ENCODE measurements around the gene HLX.

The HLX gene

DNA sequence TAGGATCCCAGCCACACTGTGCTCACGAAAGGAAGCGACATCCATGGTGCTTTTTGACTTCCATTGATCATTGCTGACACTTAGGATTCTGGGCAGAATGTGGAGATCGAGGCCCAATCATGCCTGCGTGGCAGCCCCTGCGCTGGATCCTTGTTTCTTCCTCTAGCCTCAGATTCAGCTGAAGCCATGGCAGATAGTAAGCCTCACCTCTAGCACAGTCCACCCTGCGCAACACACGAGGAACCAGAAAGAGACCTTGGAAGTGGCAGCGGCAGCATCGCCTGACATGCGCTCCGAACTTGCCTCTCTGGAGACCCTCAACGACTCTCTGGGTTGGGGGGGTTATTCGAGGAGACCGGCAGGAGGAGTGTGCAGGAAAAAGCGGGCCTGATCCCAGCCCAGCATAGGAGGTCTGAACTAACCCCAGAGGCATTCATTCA is 10.6 kb downstream of the HLX start:
- DNase-seq: no peak
- H4K20me1 ChIP-seq (ENCODE audit: insufficient read depth, low read length): no peaks in the 10 kb centered on the region
- H3K27me3 ChIP-seq (replicated peaks; ENCODE audit: insufficient read depth, low read length): no peaks in the 10 kb centered on the region
- no peaks in the 10 kb centered on the region for H3K9me2 ChIP-seq (replicated peaks; ENCODE audit: insufficient read depth, low read length)
- no peak overlapping the region for H3K27ac ChIP-seq (ENCODE audit: low read length)
- H2AFZ ChIP-seq (ENCODE audit: low read length): no peak overlapping the region
- TF ChIP-seq, protein P1, sequence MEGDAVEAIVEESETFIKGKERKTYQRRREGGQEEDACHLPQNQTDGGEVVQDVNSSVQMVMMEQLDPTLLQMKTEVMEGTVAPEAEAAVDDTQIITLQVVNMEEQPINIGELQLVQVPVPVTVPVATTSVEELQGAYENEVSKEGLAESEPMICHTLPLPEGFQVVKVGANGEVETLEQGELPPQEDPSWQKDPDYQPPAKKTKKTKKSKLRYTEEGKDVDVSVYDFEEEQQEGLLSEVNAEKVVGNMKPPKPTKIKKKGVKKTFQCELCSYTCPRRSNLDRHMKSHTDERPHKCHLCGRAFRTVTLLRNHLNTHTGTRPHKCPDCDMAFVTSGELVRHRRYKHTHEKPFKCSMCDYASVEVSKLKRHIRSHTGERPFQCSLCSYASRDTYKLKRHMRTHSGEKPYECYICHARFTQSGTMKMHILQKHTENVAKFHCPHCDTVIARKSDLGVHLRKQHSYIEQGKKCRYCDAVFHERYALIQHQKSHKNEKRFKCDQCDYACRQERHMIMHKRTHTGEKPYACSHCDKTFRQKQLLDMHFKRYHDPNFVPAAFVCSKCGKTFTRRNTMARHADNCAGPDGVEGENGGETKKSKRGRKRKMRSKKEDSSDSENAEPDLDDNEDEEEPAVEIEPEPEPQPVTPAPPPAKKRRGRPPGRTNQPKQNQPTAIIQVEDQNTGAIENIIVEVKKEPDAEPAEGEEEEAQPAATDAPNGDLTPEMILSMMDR (IDR thresholded peaks at IDR 0.05; ENCODE audit: low read length): no peak
- TF ChIP-seq EZH2 (optimal IDR thresholded peaks at IDR 0.05; ENCODE audit: low read depth, low read length) (no peak), EZH2phosphoT487 (IDR thresholded peaks at IDR 0.05; ENCODE audit: low read length) (no peak)
- no peaks in the 10 kb centered on the region for H3K4me1 ChIP-seq (ENCODE audit: low read length)
- no peaks in the 10 kb centered on the region for H3K79me2 ChIP-seq (ENCODE audit: low read length)
- H3K36me3 ChIP-seq (replicated peaks; ENCODE audit: insufficient read depth, low read length): no peaks in the 10 kb centered on the region
- no peak overlapping the region for H3K4me2 ChIP-seq (ENCODE audit: low read depth, low read length)
- no peak overlapping the region for H3K4me3 ChIP-seq (ENCODE audit: low read length)
- H3K9ac ChIP-seq (ENCODE audit: low read length): no peak overlapping the region
- H3K9me3 ChIP-seq (replicated peaks; ENCODE audit: insufficient read depth, low read length): no peaks in the 10 kb centered on the region
- no peaks in the 10 kb centered on the region for H3F3A ChIP-seq (ENCODE audit: insufficient read depth, low read length)

DNA sequence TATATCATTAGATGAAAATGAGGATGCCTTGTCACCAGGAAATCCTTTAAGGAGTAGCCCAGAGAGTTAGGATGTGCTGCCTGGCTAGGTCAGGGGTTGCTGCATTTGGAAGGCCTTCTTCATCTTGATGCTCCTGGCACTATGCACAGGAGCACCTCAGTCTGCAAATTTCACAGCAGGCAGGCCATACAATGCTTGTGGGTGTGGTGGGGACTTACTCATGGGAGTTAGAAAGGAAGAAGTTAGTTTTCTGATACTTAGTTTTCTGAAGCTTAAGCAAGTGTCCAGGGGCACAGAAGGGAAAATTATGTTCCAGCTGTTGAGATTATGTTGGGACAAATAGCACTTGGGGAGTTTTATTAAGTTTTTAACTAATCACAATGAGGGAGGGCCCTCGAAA is 11.4 kb downstream of the HLX start:
- H3K27ac ChIP-seq (ENCODE audit: low read length): no peak overlapping the region
- no peaks in the 10 kb centered on the region for H3K27me3 ChIP-seq (replicated peaks; ENCODE audit: insufficient read depth, low read length)
- no peaks in the 10 kb centered on the region for H3K9me2 ChIP-seq (replicated peaks; ENCODE audit: insufficient read depth, low read length)
- no peaks in the 10 kb centered on the region for H3F3A ChIP-seq (ENCODE audit: insufficient read depth, low read length)
- H3K4me3 ChIP-seq (ENCODE audit: low read length): no peak overlapping the region
- no peaks in the 10 kb centered on the region for H3K9me3 ChIP-seq (replicated peaks; ENCODE audit: insufficient read depth, low read length)
- no peak overlapping the region for H3K4me2 ChIP-seq (ENCODE audit: low read depth, low read length)
- H3K9ac ChIP-seq (ENCODE audit: low read length): no peak overlapping the region
- no peaks in the 10 kb centered on the region for H3K4me1 ChIP-seq (ENCODE audit: low read length)
- no peaks in the 10 kb centered on the region for H3K79me2 ChIP-seq (ENCODE audit: low read length)
- no peaks in the 10 kb centered on the region for H4K20me1 ChIP-seq (ENCODE audit: insufficient read depth, low read length)
- TF ChIP-seq, protein P1 (IDR thresholded peaks at IDR 0.05; ENCODE audit: low read length): no peak
- TF ChIP-seq EZH2phosphoT487 (IDR thresholded peaks at IDR 0.05; ENCODE audit: low read length) (no peak), EZH2 (optimal IDR thresholded peaks at IDR 0.05; ENCODE audit: low read depth, low read length) (no peak)
- H2AFZ ChIP-seq (ENCODE audit: low read length): no peak overlapping the region
- H3K36me3 ChIP-seq (replicated peaks; ENCODE audit: insufficient read depth, low read length): no peaks in the 10 kb centered on the region
- no peak for DNase-seq

DNA sequence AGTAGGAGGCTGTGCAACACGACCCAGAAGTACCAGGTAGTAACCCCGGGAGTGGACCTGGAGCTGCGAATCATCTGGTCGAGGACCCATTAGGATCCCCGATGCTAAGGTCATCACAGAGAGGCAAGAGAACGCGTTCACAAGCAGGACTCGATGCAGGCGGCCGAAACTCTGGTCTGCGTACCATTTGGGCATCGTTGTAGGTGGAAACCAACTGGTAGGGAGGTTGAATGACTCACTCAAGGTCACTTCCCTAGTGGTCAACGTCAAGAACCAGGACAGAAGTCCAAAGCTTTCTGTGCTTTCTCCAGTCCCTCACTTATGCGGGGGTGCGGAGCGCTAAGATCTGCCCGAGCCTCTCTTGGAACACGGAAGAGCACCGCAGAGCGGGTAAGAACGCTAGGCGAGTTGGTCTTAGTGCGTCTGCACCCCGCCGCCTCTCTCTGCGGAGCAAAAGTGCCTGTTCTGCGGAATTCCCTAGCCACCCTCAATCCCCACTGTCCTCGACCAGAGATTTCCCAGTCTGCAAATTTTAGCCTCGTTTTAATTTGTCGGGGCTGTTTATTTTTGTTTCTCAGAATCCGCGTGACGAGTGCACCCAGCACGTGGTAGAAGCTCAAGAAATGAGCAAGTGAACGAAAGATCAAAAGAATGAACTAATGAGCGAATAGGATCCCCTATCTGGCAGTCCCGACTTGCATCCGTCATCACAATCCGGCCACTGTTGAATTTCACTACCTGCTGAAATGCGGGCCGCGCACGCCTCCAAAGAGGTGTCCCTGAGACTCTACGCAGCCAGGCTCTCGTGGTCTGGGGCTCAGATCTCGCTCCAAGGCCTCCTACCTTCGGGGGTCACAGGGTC is 12.2 kb downstream of the HLX start:
- H3K9me2 ChIP-seq (replicated peaks; ENCODE audit: insufficient read depth, low read length): no peaks in the 10 kb centered on the region
- H3K4me3 ChIP-seq (ENCODE audit: low read length): no peak overlapping the region
- no peaks in the 10 kb centered on the region for H3K4me1 ChIP-seq (ENCODE audit: low read length)
- no peaks in the 10 kb centered on the region for H3K36me3 ChIP-seq (replicated peaks; ENCODE audit: insufficient read depth, low read length)
- no peak overlapping the region for H3K27ac ChIP-seq (ENCODE audit: low read length)
- no peaks in the 10 kb centered on the region for H3K27me3 ChIP-seq (replicated peaks; ENCODE audit: insufficient read depth, low read length)
- H4K20me1 ChIP-seq (ENCODE audit: insufficient read depth, low read length): no peaks in the 10 kb centered on the region
- H3K9me3 ChIP-seq (replicated peaks; ENCODE audit: insufficient read depth, low read length): no peaks in the 10 kb centered on the region
- H3K4me2 ChIP-seq (ENCODE audit: low read depth, low read length): no peak overlapping the region
- H3F3A ChIP-seq (ENCODE audit: insufficient read depth, low read length): no peaks in the 10 kb centered on the region
- no peaks in the 10 kb centered on the region for H3K79me2 ChIP-seq (ENCODE audit: low read length)
- no peak for DNase-seq
- no peak overlapping the region for H2AFZ ChIP-seq (ENCODE audit: low read length)
- no peak overlapping the region for H3K9ac ChIP-seq (ENCODE audit: low read length)
- no peak for TF ChIP-seq EZH2 (optimal IDR thresholded peaks at IDR 0.05; ENCODE audit: low read depth, low read length)
- TF ChIP-seq, protein P1 (IDR thresholded peaks at IDR 0.05; ENCODE audit: low read length): no peak
- no peak for TF ChIP-seq EZH2phosphoT487 (IDR thresholded peaks at IDR 0.05; ENCODE audit: low read length)

Data from MM.1S (cell line).